ENCODE measurements around the gene SLC14A1. TPM values are rescaled to one million over a fixed set of nuclear protein-coding genes. Genes with fewer than 3 reads are reported as not detected.

SLC14A1 gene
- total RNA-seq, 1 donor from 2014 or later, result 3.4 TPM

DNA sequence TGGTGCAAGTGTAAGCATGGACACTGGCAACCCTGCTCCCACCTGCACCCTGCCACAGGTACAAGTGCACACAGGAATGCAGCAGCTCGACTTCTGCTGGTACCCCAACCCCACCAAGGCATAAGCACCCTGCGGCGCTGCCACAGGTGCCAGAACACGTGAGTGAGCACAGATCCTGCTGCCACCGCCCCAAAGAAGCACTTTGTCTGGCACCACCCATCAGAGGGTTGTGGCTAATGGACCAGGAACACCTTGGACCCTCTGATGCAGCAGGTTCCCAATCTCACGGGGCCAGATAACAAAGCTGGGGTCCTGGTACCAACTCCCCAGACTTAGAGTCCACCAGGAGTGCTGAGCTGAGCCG lies 32.2 kb upstream of the SLC14A1 start:
- TF ChIP-seq CTCF (IDR thresholded peaks at IDR 0.05) (no peak), POLR2A (IDR thresholded peaks at IDR 0.05) (no peak), POLR2AphosphoS5 (IDR thresholded peaks at IDR 0.05; ENCODE audit: insufficient read depth in 1 of 2, low read depth in 1 of 2) (no peak)
- peak in 1 of 2 donors; percentile 81 for DNase-seq (ENCODE audit: extremely low spot score in 2 of 2)
- H3K27ac ChIP-seq, result no peak overlapping the region
- no peaks in the 10 kb centered on the region for H3K36me3 ChIP-seq
- H3K9me3 ChIP-seq, result no peaks in the 10 kb centered on the region
- no peak overlapping the region for H3K4me3 ChIP-seq
- intact Hi-C loops (cut with DNase I), result no loop called here
- H3K27me3 ChIP-seq, result no peaks in the 10 kb centered on the region
- H3K4me1 ChIP-seq, result no peaks in the 10 kb centered on the region

DNA sequence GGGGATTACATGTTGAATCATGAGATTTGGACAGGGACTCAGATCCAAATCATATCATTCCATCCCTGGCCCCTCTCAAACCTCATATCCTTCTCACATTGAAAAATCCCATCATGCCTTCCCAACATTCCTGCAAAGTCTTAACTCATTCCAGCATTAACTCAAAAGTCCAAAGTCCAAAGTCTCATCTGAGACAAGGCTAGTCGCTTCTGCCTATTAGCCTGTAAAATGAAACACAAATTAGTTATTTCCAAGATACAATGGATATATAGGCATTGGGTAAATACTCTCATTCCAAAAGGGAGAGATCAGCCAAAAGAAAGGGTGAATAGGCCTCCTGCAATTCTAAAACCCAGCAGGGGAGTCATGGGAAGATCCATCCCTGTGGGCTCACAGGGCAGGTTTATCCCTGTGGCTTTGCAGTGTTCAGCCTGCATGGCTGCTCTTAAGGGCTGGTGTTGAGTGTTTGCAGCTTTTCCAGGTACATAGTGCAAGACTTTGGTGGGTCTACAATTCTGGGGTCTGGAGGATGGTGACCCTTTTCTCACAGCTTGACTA lies 21.2 kb upstream of the SLC14A1 start:
- Histone ChIP-seq H3K4me3 (no peak overlapping the region), H3K9me3 (peaks cover 3% of the 10 kb centered on the region), H3K27ac (no peak overlapping the region), H3K27me3 (no peaks in the 10 kb centered on the region), H3K4me1 (no peaks in the 10 kb centered on the region), H3K36me3 (no peaks in the 10 kb centered on the region)
- TF ChIP-seq POLR2AphosphoS5 (IDR thresholded peaks at IDR 0.05; ENCODE audit: insufficient read depth in 1 of 2, low read depth in 1 of 2) (no peak), POLR2A (IDR thresholded peaks at IDR 0.05) (no peak), CTCF (IDR thresholded peaks at IDR 0.05) (no peak)
- no peak for DNase-seq (ENCODE audit: extremely low spot score in 2 of 2)
- intact Hi-C loops (cut with DNase I), result no loop called here

DNA sequence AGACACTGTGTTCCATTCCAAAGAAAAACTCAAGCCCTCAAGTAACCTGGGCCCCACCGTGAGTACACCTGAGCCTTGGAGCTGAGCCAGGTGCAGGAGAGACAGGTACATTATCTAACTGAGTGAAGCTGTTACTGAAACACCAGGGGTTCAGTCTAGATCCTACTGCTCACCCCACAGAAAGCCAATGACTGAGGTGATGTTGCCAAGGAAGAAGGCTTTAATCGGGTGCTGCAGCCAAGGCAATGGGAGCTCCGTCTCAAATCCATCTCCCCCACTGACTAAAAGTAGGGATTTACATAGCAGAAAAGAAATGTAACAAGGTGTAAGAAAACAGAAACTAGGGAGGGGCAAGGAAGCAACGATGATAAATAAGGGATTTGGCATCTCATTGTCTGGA lies 15.2 kb upstream of the SLC14A1 start:
- intact Hi-C loops (cut with DNase I), result no loop called here
- H3K9me3 ChIP-seq, result no peaks in the 10 kb centered on the region
- no peaks in the 10 kb centered on the region for H3K4me1 ChIP-seq
- no peak overlapping the region for H3K4me3 ChIP-seq
- TF ChIP-seq POLR2AphosphoS5 (IDR thresholded peaks at IDR 0.05; ENCODE audit: insufficient read depth in 1 of 2, low read depth in 1 of 2), result no peak
- TF ChIP-seq CTCF (IDR thresholded peaks at IDR 0.05), result no peak
- no peak for TF ChIP-seq POLR2A (IDR thresholded peaks at IDR 0.05)
- no peaks in the 10 kb centered on the region for H3K36me3 ChIP-seq
- H3K27ac ChIP-seq, result no peak overlapping the region
- DNase-seq (ENCODE audit: extremely low spot score in 2 of 2), result no peak
- no peaks in the 10 kb centered on the region for H3K27me3 ChIP-seq

GRCh38 chr18:45712061-45712460 lies 11.9 kb upstream of the SLC14A1 start:
- Histone ChIP-seq H3K4me3 (no peak overlapping the region), H3K27ac (no peak overlapping the region), H3K36me3 (no peaks in the 10 kb centered on the region), H3K27me3 (no peaks in the 10 kb centered on the region), H3K9me3 (no peaks in the 10 kb centered on the region), H3K4me1 (no peaks in the 10 kb centered on the region)
- intact Hi-C loops (cut with DNase I), result no loop called here
- no peak for TF ChIP-seq CTCF (IDR thresholded peaks at IDR 0.05)
- TF ChIP-seq POLR2AphosphoS5 (IDR thresholded peaks at IDR 0.05; ENCODE audit: insufficient read depth in 1 of 2, low read depth in 1 of 2), result no peak
- no peak for TF ChIP-seq POLR2A (IDR thresholded peaks at IDR 0.05)
- no peak for DNase-seq (ENCODE audit: extremely low spot score in 2 of 2)

DNA sequence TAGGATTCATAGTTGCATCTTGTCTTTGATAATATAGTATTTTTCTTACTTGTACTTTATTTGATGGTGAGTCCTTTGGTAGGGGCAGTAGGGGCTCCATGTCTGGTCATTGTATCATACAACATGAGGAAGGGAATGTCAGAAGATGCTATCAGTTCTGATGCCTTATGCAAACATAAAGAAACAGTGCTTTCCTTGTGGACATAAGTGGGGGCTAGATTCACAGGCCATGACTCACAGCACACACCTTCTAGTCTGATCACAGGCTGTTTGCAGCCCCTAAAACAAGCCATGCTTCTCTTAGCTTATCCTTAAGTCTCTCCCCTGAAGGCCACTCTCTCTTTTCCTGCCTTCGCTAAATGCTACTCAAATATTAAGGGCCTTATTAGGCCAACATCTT lies 10.7 kb upstream of the SLC14A1 start:
- H3K9me3 ChIP-seq, result no peaks in the 10 kb centered on the region
- intact Hi-C loops (cut with DNase I), result no loop called here
- no peak for TF ChIP-seq CTCF (IDR thresholded peaks at IDR 0.05)
- no peak for TF ChIP-seq POLR2A (IDR thresholded peaks at IDR 0.05)
- TF ChIP-seq POLR2AphosphoS5 (IDR thresholded peaks at IDR 0.05; ENCODE audit: insufficient read depth in 1 of 2, low read depth in 1 of 2), result no peak
- H3K4me3 ChIP-seq, result no peak overlapping the region
- H3K36me3 ChIP-seq, result no peaks in the 10 kb centered on the region
- no peak overlapping the region for H3K27ac ChIP-seq
- DNase-seq (ENCODE audit: extremely low spot score in 2 of 2), result no peak
- no peaks in the 10 kb centered on the region for H3K27me3 ChIP-seq
- no peaks in the 10 kb centered on the region for H3K4me1 ChIP-seq

All from vagina (tissue), 2 donors.